GM18951 (cell line): ENCODE measurements around the gene TJP3.
"Not testable (repeated sequence)": the region's sequence is repeated elsewhere in the genome, so short reads cannot be mapped to it uniquely, and the experiment has no call there.

Experiments used
- POLR2A ChIP-seq: IDR thresholded peaks from 4 replicates; pipeline ENCODE4 v1.6.1; 2011; ENCODE audit warnings: mild to moderate bottlenecking; ENCODE audit not compliant: insufficient read length, insufficient read depth; ENCODE audit errors: extremely low read depth
- in situ Hi-C: fragments of 300-500 bp; cut with MboI; formaldehyde crosslinking; loops from one replicate; pipeline ENCODE4 v1.12.0; 2022; ENCODE audit warnings: low sequenced_read_pairs, mixed read lengths, inconsistent platforms; ENCODE audit not compliant: unreplicated experiment

Gene TJP3, protein sequence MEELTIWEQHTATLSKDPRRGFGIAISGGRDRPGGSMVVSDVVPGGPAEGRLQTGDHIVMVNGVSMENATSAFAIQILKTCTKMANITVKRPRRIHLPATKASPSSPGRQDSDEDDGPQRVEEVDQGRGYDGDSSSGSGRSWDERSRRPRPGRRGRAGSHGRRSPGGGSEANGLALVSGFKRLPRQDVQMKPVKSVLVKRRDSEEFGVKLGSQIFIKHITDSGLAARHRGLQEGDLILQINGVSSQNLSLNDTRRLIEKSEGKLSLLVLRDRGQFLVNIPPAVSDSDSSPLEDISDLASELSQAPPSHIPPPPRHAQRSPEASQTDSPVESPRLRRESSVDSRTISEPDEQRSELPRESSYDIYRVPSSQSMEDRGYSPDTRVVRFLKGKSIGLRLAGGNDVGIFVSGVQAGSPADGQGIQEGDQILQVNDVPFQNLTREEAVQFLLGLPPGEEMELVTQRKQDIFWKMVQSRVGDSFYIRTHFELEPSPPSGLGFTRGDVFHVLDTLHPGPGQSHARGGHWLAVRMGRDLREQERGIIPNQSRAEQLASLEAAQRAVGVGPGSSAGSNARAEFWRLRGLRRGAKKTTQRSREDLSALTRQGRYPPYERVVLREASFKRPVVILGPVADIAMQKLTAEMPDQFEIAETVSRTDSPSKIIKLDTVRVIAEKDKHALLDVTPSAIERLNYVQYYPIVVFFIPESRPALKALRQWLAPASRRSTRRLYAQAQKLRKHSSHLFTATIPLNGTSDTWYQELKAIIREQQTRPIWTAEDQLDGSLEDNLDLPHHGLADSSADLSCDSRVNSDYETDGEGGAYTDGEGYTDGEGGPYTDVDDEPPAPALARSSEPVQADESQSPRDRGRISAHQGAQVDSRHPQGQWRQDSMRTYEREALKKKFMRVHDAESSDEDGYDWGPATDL

DNA sequence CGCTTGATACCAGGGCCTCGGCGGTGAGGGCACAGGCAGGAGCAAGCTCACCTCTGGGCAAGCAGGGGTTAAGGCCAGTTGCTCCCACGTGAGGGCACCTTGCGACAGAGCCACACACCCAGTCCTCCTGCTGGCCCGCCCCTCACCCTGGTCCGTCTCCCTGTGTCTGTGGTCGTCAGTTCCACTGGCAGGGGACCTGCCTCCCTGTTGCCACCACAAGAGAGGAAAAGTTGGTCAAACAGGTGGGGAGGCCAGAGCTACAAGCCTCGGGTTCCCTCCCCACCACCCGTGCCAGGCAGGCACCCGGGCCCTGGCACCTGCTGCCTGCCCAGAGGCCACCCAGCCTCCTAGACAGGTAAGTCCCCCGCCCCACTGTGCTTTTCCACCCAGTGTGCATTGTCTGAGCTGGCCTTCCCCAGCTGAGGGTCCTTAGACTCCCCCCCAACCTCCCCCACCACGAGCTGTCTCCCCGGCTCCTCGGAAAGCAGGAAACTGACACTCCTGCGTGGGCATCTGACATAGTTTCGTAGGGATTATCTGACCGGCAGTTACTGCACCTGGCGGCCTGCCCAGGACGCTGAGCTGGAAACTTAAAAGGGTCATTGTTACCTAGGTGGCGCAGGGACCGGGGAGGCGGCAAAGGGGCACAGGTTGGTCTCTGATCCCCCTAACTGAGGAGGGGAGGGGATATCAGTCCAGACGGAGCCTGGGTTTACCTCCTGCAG is at the start of gene TJP3:
TSS of gene TJP3 (plus strand) at position 178 of the 725 bp plus-strand sequence. CDS start 20,049 bp downstream, outside the sequence.
- in situ Hi-C loops, result no loop called here
- TF ChIP-seq POLR2A, result no peak

DNA sequence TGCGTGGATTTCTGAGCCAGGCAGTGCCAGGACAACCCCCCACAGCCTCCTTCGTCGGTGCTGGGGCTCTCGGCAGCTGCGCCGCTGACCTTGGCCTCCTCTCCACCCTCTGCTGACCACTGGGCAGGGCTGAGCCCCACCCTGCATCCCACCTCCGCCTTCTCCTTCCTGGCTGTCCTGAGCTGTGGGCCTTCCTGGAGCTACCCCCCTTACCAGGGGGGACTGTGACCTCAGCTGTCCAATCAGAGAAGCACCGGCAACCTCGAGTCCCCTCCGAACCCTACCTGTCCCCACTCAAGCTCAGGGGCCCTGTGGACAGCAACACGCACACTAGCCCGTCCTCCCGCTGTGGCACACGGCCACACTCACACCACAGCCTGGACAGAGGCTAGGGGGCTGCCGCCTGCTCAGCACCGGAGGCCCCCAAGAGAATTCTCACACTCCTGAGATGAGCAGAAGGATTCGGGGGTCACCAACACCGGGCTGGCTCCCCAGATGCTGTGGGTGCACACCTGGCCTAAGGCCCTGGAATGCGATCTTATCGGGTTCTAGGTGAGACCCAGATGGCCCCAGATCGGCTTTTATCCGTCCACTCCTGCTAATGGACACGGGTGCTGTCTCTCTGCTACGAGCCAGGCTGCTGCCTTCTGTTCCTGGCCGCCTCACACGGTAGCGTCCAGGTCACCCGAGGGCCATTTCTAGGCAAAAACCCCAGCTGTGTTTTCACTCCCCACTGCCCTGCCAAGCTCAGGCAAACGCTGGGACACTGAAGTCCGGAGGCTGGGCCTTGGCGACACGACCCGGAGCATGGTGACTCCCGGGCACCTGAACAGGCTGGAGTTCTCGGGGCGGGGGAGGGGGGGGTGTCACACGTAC is 49.1 kb upstream of the TJP3 start:
- no peak for TF ChIP-seq POLR2A
- in situ Hi-C loops, result no loop called here

- in situ Hi-C loops, result no loop called here
- no peak for TF ChIP-seq POLR2A
Observed at GRCh38 chr19:3659746-3660112, 48.5 kb upstream of the TJP3 start.

DNA sequence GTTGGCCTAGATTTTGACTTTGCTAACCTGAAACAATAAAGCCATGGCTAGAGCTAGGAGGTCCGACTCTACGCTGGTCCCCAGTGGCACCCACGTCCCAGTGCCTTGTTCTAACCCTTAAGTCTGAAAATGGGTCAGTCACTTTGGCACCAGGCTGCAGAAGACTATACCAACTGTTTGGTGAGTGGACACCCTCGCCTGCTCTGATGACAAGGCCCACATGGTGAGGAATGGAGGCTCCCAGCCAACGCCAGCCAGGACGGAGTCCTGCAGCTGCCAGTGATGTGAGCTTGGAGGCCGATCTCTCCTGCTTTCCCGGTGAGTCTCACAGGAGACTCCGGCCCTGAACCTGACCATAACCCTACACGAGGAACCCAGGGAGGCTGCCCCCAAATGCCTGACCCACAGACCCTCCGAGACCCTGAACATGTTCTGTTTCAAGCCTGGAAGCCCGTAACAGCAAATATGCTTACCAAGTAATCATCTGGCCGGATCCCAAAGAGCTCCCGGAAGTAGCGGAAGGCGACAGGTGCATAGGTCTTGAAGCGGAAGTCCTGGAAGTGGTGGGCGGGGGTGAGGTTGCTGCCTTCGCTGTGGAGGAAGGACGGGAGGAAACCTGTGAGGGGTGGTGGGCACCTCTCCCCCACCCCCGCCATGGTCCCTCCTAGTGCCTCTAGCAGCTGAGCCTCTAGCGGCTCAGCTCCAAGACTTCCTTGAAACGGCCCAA is 47.5 kb upstream of the TJP3 start:
- in situ Hi-C loops, result no loop called here
- no peak for TF ChIP-seq POLR2A

- TF ChIP-seq POLR2A, result no peak
- in situ Hi-C loops, result no loop called here
Observed at GRCh38 chr19:3661284-3662238, 46.6 kb upstream of the TJP3 start.

DNA sequence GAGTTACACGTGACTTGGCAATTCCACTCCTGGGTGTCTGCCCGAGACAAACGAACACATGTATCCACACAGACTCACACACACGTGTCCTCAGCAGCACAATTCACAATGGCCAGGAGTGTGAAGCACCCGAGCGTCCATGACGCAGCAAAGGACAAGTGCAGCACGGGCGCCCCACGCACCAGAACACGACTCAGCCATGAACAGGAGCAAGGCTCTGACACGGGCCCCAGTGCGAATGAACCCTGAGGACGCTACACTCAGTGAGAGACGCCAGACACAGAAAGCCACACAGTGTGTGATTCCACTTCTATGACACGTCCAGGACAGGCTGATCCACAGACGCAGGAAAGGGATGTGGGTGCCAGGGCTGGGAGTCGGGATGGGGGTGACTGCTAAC is 44.3 kb upstream of the TJP3 start:
- no peak for TF ChIP-seq POLR2A
- in situ Hi-C loops, result no loop called here

GRCh38 chr19:3664879-3665642 is 43.1 kb upstream of the TJP3 start:
- in situ Hi-C loops, result no loop called here
- TF ChIP-seq POLR2A, result no peak

GRCh38 chr19:3665681-3666544 is 42.3 kb upstream of the TJP3 start:
- in situ Hi-C loops, result no loop called here
- TF ChIP-seq POLR2A, result no peak

DNA sequence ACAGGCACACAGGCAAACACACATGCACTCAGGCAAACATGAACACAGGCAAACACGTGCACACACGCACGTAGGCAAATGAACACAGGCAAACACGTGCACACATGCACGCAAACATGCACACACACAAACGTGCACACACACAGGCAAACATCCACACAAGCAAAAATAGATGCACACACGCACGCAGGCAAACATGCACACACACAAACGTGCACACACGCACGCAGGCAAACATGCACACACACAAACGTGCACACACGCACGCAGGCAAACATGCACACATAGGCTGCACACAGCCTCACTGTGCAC is 41.7 kb upstream of the TJP3 start:
- in situ Hi-C loops, result not testable (repeated sequence)
